ENCODE data around the gene TNKS1BP1. TPM values are rescaled to one million over a fixed set of nuclear protein-coding genes. Genes with fewer than 3 reads are reported as not detected.

TNKS1BP1 gene
- total RNA-seq, 1 donor from 2014 or later: 122 TPM

DNA sequence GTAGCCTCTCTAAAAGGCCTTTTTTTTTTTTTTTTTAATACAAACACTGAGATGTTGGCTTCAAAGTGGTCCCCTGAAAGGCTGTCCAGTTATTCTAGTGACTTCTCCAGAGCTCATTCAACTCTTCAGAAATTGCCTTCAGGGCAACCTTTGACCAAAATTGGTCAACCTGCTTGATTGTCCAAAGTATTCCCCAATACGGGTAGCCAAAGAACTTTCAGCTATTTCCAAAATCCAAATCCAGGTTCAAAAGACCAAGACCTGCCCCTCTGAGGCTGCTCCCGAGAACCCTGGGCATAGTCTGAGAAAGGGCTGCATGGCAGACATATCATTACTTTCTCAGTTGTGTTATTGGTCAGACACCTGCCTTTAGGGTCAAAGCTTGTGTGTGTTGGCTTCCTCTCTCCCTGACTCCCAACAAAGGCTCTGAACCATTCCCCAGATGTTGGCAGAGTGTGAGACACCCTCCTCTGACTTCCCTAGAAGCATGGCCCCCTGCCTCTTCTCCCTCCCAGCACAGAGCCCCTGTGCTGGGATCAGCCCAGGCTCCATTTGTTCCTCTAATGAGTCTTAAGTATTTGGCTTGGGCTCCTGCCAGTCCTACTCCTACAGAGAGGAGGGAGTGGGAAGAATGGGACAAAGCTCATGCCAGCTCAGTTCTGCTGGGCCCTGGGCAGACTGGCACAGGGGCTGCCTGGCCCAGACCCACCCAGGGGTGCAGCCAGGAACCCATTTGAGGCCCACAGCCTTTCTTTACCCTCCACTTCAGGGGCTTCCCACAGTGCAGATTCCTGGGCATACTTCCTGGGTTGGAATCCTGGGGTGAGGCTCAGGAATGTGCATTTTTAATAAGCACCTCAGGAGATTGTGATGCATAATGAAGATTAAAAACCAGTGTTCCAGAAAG is 30.3 kb downstream of the TNKS1BP1 start:
- TF ChIP-seq, protein P1, sequence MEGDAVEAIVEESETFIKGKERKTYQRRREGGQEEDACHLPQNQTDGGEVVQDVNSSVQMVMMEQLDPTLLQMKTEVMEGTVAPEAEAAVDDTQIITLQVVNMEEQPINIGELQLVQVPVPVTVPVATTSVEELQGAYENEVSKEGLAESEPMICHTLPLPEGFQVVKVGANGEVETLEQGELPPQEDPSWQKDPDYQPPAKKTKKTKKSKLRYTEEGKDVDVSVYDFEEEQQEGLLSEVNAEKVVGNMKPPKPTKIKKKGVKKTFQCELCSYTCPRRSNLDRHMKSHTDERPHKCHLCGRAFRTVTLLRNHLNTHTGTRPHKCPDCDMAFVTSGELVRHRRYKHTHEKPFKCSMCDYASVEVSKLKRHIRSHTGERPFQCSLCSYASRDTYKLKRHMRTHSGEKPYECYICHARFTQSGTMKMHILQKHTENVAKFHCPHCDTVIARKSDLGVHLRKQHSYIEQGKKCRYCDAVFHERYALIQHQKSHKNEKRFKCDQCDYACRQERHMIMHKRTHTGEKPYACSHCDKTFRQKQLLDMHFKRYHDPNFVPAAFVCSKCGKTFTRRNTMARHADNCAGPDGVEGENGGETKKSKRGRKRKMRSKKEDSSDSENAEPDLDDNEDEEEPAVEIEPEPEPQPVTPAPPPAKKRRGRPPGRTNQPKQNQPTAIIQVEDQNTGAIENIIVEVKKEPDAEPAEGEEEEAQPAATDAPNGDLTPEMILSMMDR (IDR thresholded peaks at IDR 0.05; ENCODE audit: unreplicated experiment): no peak
- Mint-ChIP-seq H3K27ac (ENCODE audit: unreplicated experiment) (no peak overlapping the region), H3K4me3 (ENCODE audit: unreplicated experiment) (no peak overlapping the region), H3K36me3 (ENCODE audit: low read depth, unreplicated experiment) (peaks cover 21% of the 10 kb centered on the region), H3K27me3 (ENCODE audit: unreplicated experiment) (peaks cover 6% of the 10 kb centered on the region), H3K9me3 (ENCODE audit: unreplicated experiment) (no peaks in the 10 kb centered on the region), H3K4me1 (ENCODE audit: unreplicated experiment) (peaks cover 8% of the 10 kb centered on the region)
- no peak for DNase-seq (ENCODE audit: low spot score)

DNA sequence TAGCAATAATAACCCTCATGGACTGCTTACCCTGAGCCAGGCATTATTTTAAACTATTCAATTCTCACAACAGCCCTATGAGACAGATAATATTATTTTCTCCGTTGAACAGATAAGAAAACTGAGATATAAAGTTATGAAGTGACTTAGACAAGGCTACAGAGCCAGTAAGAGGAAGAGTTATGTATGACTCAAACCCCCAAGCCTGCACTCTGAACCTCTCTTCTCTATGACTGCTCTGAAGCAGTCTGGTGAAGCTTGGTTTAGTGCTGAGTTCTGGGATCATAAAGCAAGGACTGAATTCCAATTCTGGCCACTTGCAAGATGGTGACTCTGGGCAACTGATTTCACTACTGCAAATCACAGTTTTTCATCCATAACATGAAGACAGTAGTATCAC is 34.5 kb downstream of the TNKS1BP1 start:
- no peak for DNase-seq (ENCODE audit: low spot score)
- Mint-ChIP-seq H3K4me3 (ENCODE audit: unreplicated experiment) (no peak overlapping the region), H3K27me3 (ENCODE audit: unreplicated experiment) (peaks cover 1% of the 10 kb centered on the region), H3K9me3 (ENCODE audit: unreplicated experiment) (no peaks in the 10 kb centered on the region), H3K4me1 (ENCODE audit: unreplicated experiment) (peaks cover 23% of the 10 kb centered on the region), H3K27ac (ENCODE audit: unreplicated experiment) (no peak overlapping the region), H3K36me3 (ENCODE audit: low read depth, unreplicated experiment) (no peaks in the 10 kb centered on the region)
- TF ChIP-seq, protein P1 (IDR thresholded peaks at IDR 0.05; ENCODE audit: unreplicated experiment): no peak

DNA sequence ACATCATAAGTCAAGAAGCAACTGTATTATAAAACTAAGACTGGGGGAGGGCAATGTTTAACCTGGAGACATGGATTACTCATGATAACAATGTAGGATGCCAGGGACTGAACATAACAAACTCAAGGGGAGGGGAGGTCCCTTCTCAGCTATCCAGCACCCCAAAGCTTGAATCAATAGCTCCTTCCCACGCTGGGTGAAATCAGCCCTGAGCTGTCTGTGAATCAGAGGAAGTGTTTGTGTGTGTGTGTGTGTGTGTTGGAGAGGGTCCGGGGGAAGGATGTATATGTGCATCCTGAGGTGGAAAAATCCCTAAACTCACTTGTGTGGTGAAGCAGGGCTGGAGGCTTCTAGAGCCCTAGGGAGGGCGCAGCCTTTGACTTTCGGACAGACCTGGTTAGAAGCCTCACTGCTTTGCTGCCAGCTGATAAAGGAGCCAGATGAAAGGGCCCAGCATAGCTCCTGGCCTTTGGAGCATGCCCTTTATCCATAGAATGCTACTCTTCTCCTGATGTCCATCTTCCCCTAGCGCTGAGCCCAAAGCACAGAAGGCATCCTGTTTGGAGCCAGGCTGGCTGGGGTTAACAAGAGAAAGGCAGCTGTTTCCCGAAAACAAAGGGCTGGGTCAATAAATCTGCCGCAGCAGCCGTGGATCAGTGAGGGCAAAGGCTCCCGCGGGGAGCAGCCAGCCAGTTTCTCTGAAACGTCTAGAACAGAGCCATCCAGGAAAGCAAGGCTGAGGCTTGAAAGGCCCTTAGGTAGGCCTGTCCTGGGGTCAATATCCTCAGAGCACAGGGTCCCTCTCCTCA is 35.8 kb downstream of the TNKS1BP1 start:
- TF ChIP-seq, protein P1 (IDR thresholded peaks at IDR 0.05; ENCODE audit: unreplicated experiment): no peak
- no peaks in the 10 kb centered on the region for H3K9me3 Mint-ChIP-seq (ENCODE audit: unreplicated experiment)
- H3K27me3 Mint-ChIP-seq (ENCODE audit: unreplicated experiment): no peaks in the 10 kb centered on the region
- peak; percentile 38 for DNase-seq (ENCODE audit: low spot score)
- no peak overlapping the region for H3K4me3 Mint-ChIP-seq (ENCODE audit: unreplicated experiment)
- H3K36me3 Mint-ChIP-seq (ENCODE audit: low read depth, unreplicated experiment): peaks cover 4% of the 10 kb centered on the region
- H3K27ac Mint-ChIP-seq (ENCODE audit: unreplicated experiment): peak overlapping the region; percentile 75
- peaks cover 23% of the 10 kb centered on the region for H3K4me1 Mint-ChIP-seq (ENCODE audit: unreplicated experiment)

DNA sequence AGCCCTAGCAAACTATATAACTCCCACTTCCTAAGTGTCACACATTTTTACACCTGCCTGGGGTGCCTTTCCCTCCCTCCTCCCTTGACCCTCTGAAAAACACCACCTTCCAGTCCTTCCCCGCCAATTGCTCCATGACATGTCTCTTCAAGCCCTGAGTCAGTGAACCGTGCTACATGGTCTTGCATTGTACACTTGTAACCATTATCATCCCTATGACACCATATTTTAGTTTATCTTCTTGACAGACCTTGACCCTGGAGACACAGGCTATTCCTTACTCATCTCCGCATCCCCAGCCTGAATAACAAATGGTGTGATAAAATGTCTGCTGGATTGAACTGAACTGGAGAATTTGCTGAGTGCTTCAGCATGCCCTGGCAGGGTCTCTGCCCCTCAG is 36.9 kb downstream of the TNKS1BP1 start:
- Mint-ChIP-seq H3K4me3 (ENCODE audit: unreplicated experiment) (no peak overlapping the region), H3K9me3 (ENCODE audit: unreplicated experiment) (no peaks in the 10 kb centered on the region), H3K27ac (ENCODE audit: unreplicated experiment) (peak overlapping the region; percentile 75), H3K4me1 (ENCODE audit: unreplicated experiment) (peaks cover 23% of the 10 kb centered on the region), H3K36me3 (ENCODE audit: low read depth, unreplicated experiment) (peaks cover 4% of the 10 kb centered on the region), H3K27me3 (ENCODE audit: unreplicated experiment) (no peaks in the 10 kb centered on the region)
- TF ChIP-seq, protein P1 (IDR thresholded peaks at IDR 0.05; ENCODE audit: unreplicated experiment): no peak
- DNase-seq (ENCODE audit: low spot score): no peak

All from endothelial cell (in vitro differentiated cells).